A549 (cell line): ENCODE results near the gene MYOZ1.

ENCODE experiments used
- BHLHE40 ChIP-seq: IDR thresholded peaks from 2 replicates; pipeline ENCODE4 v1.6.1; 2012; ENCODE audit warnings: low read depth, low read length, inconsistent platforms
- CHD2 ChIP-seq: fragments of 150-350 bp; IDR thresholded peaks from 2 replicates; pipeline ENCODE4 v1.6.1; 2014; ENCODE audit warnings: low read length; ENCODE audit not compliant: partially characterized antibody
- CHD4 ChIP-seq: fragments of 200-600 bp; sonication (generic); IDR thresholded peaks from 2 replicates; pipeline ENCODE4 v1.6.1; 2016; ENCODE audit warnings: antibody characterized with exemption, mild to moderate bottlenecking, borderline replicate concordance
- CTCF ChIP-seq: fragments of >200 bp; sonication (Bioruptor Twin); formaldehyde crosslinking; IDR thresholded peaks from 3 replicates; pipeline ENCODE4 v1.5.1; 2016
- E2F6 ChIP-seq: IDR thresholded peaks from 2 replicates; pipeline ENCODE4 v1.6.1; 2012; ENCODE audit warnings: low read depth, borderline replicate concordance
- ELK1 ChIP-seq: fragments of 150-350 bp; IDR thresholded peaks from 2 replicates; pipeline ENCODE4 v1.6.1; 2014; ENCODE audit warnings: low read depth, mild to moderate bottlenecking, low read length
- EP300 ChIP-seq, 2 experiments: fragments of >200 bp; sonication (Bioruptor Twin); formaldehyde crosslinking; IDR thresholded peaks; 2 replicates in 1 of 2; 3 replicates in 1 of 2; pipeline ENCODE4 v1.6.1; 2016 to 2017
- ESRRA ChIP-seq: fragments of 150-350 bp; IDR thresholded peaks from 2 replicates; pipeline ENCODE4 v1.6.1; 2014; ENCODE audit warnings: mild to moderate bottlenecking, low read length, borderline replicate concordance
- HMGXB4 ChIP-seq: fragments of 250-450 bp; sonication (Bioruptor Pico); IDR thresholded peaks from 2 replicates; pipeline ENCODE4 v1.5.0; 2021; ENCODE audit warnings: mild to moderate bottlenecking, moderate library complexity, borderline replicate concordance
- MAX ChIP-seq: IDR thresholded peaks from 2 replicates; pipeline ENCODE4 v1.6.1; 2012
- POLR2A ChIP-seq: IDR thresholded peaks from 2 replicates; pipeline ENCODE4 v1.6.1; 2012; ENCODE audit warnings: mild to moderate bottlenecking, low read length
- REST ChIP-seq: fragments of 200-600 bp; sonication (generic); IDR thresholded peaks from 2 replicates; pipeline ENCODE4 v1.6.1; 2016; ENCODE audit warnings: antibody characterized with exemption, mild to moderate bottlenecking, moderate library complexity
- SMC3 ChIP-seq: fragments of >200 bp; sonication (Bioruptor Twin); formaldehyde crosslinking; IDR thresholded peaks from 3 replicates; pipeline ENCODE4 v1.6.1; 2018; ENCODE audit warnings: inconsistent platforms
- USF2 ChIP-seq: fragments of 450-650 bp; IDR thresholded peaks from 2 replicates; pipeline ENCODE4 v1.6.1; 2014; ENCODE audit warnings: antibody characterized with exemption

- no peak for TF ChIP-seq SMC3
- TF ChIP-seq REST: no peak
- TF ChIP-seq USF2: no peak
- no peak for TF ChIP-seq ESRRA
- no peak for TF ChIP-seq CTCF
- TF ChIP-seq POLR2A: no peak
- TF ChIP-seq BHLHE40: no peak
- TF ChIP-seq CHD2: no peak
- no peak for TF ChIP-seq EP300 (IDR thresholded peaks at IDR 0.05)
- no peak for TF ChIP-seq CHD4
- no peak for TF ChIP-seq MAX
- TF ChIP-seq E2F6: no peak
- TF ChIP-seq HMGXB4: no peak
- TF ChIP-seq ELK1: no peak
Measured at GRCh38 chr10:73581918-73582317, 59.4 kb downstream of the MYOZ1 start.
